Nephron (organoid): ENCODE data around the gene DSCAML1.

Experiments
- H3K27ac Mint-ChIP-seq, 3 experiments: 2 replicates each; pipeline ENCODE4 v1.8.0; 2020; ENCODE audit warnings: mixed read lengths in 3 of 3, mild to moderate bottlenecking in 2 of 3, moderate library complexity in 1 of 3
- H3K27me3 Mint-ChIP-seq: 2 replicates; pipeline ENCODE4 v1.8.0; 2021; ENCODE audit warnings: low read depth, mild to moderate bottlenecking, moderate library complexity, mixed read lengths
- H3K36me3 Mint-ChIP-seq: 2 replicates; pipeline ENCODE4 v1.8.0; 2020; ENCODE audit warnings: low read depth, mixed read lengths
- H3K4me1 Mint-ChIP-seq: 2 replicates; pipeline ENCODE4 v1.8.0; 2020; ENCODE audit warnings: mixed read lengths
- H3K4me3 Mint-ChIP-seq, 3 experiments: 2 replicates each; pipeline ENCODE4 v1.8.0; 2020; ENCODE audit warnings: mild to moderate bottlenecking in 3 of 3, mixed read lengths in 3 of 3, moderate library complexity in 2 of 3
- H3K9me3 Mint-ChIP-seq: 2 replicates; pipeline ENCODE4 v1.8.0; 2020; ENCODE audit warnings: mixed read lengths
- CTCF ChIP-seq, 3 experiments: fragments of 200-600 bp; sonication (generic); IDR thresholded peaks; one replicate each; pipeline ENCODE4 v1.5.0; 2021; ENCODE audit warnings: antibody characterized with exemption in 3 of 3; ENCODE audit not compliant: unreplicated experiment in 3 of 3

DSCAML1 gene

GRCh38 chr11:117629146-117629545 lies 167.9 kb downstream of the DSCAML1 start:
- Mint-ChIP-seq H3K27me3 (peaks cover 21% of the 10 kb centered on the region), H3K27ac (no peak overlapping the region), H3K9me3 (no peaks in the 10 kb centered on the region), H3K36me3 (no peaks in the 10 kb centered on the region), H3K4me1 (peaks cover 1% of the 10 kb centered on the region), H3K4me3 (no peak overlapping the region)
- no peak for TF ChIP-seq CTCF (IDR thresholded peaks at IDR 0.05; ENCODE audit: unreplicated experiment in 3 of 3)

GRCh38 chr11:117627259-117627658 lies 169.8 kb downstream of the DSCAML1 start:
- H3K9me3 Mint-ChIP-seq, result no peaks in the 10 kb centered on the region
- H3K27ac Mint-ChIP-seq, result no peak overlapping the region

GRCh38 chr11:117626576-117626975 lies 170.4 kb downstream of the DSCAML1 start:
- H3K36me3 Mint-ChIP-seq, result no peaks in the 10 kb centered on the region

More at GRCh38 chr11:117627259-117627658, 169.8 kb downstream of the DSCAML1 start:
- TF ChIP-seq CTCF (IDR thresholded peaks at IDR 0.05; ENCODE audit: unreplicated experiment in 3 of 3), result no peak
- Mint-ChIP-seq H3K4me3 (no peak overlapping the region), H3K27me3 (peaks cover 21% of the 10 kb centered on the region), H3K4me1 (peaks cover 3% of the 10 kb centered on the region), H3K36me3 (no peaks in the 10 kb centered on the region)

GRCh38 chr11:117625237-117625636 lies 171.8 kb downstream of the DSCAML1 start:
- Mint-ChIP-seq H3K4me3 (no peak overlapping the region), H3K27me3 (peaks cover 18% of the 10 kb centered on the region), H3K9me3 (peaks cover 2% of the 10 kb centered on the region), H3K36me3 (no peaks in the 10 kb centered on the region), H3K27ac (peak overlapping the region in 2 of 3 experiments; percentile 70 to 94), H3K4me1 (peaks cover 3% of the 10 kb centered on the region)
- no peak for TF ChIP-seq CTCF (IDR thresholded peaks at IDR 0.05; ENCODE audit: unreplicated experiment in 3 of 3)

More at GRCh38 chr11:117626576-117626975, 170.4 kb downstream of the DSCAML1 start:
- Mint-ChIP-seq H3K27me3 (peaks cover 21% of the 10 kb centered on the region), H3K9me3 (no peaks in the 10 kb centered on the region), H3K4me3 (no peak overlapping the region), H3K27ac (no peak overlapping the region), H3K4me1 (peaks cover 3% of the 10 kb centered on the region)
- no peak for TF ChIP-seq CTCF (IDR thresholded peaks at IDR 0.05; ENCODE audit: unreplicated experiment in 3 of 3)

GRCh38 chr11:117623831-117624271 lies 173.2 kb downstream of the DSCAML1 start:
- Mint-ChIP-seq H3K27ac (peak overlapping the region; percentile 70 to 94 (median 80)), H3K4me3 (no peak overlapping the region), H3K27me3 (peaks cover 23% of the 10 kb centered on the region), H3K36me3 (no peaks in the 10 kb centered on the region), H3K4me1 (peaks cover 3% of the 10 kb centered on the region), H3K9me3 (peaks cover 2% of the 10 kb centered on the region)
- no peak for TF ChIP-seq CTCF (IDR thresholded peaks at IDR 0.05; ENCODE audit: unreplicated experiment in 3 of 3)

- Mint-ChIP-seq H3K36me3 (no peaks in the 10 kb centered on the region), H3K4me1 (peaks cover 3% of the 10 kb centered on the region)
Measured at GRCh38 chr11:117621226-117621625, 175.8 kb downstream of the DSCAML1 start.

More at GRCh38 chr11:117621226-117621625, 175.8 kb downstream of the DSCAML1 start:
- Mint-ChIP-seq H3K9me3 (peaks cover 2% of the 10 kb centered on the region), H3K27me3 (peaks cover 19% of the 10 kb centered on the region), H3K27ac (no peak overlapping the region), H3K4me3 (no peak overlapping the region)
- TF ChIP-seq CTCF (IDR thresholded peaks at IDR 0.05; ENCODE audit: unreplicated experiment in 3 of 3), result peak; percentile 25 to 36 (median 26)
